ENCODE measurements around the gene HNRNPU.

GRCh38 chr1:244897476-244898254, 33.3 kb upstream of the HNRNPU start:
- TF ChIP-seq, protein P1, sequence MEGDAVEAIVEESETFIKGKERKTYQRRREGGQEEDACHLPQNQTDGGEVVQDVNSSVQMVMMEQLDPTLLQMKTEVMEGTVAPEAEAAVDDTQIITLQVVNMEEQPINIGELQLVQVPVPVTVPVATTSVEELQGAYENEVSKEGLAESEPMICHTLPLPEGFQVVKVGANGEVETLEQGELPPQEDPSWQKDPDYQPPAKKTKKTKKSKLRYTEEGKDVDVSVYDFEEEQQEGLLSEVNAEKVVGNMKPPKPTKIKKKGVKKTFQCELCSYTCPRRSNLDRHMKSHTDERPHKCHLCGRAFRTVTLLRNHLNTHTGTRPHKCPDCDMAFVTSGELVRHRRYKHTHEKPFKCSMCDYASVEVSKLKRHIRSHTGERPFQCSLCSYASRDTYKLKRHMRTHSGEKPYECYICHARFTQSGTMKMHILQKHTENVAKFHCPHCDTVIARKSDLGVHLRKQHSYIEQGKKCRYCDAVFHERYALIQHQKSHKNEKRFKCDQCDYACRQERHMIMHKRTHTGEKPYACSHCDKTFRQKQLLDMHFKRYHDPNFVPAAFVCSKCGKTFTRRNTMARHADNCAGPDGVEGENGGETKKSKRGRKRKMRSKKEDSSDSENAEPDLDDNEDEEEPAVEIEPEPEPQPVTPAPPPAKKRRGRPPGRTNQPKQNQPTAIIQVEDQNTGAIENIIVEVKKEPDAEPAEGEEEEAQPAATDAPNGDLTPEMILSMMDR (conservative IDR thresholded peaks at IDR 0.05; ENCODE audit: low read depth, low read length): no peak
- TF ChIP-seq EZH2 (IDR thresholded peaks at IDR 0.05; ENCODE audit: borderline replicate concordance, low read depth, low read length, poor library complexity, severe bottlenecking): no peak

All from A673 (cell line).